ENCODE measurements around the gene DHX16. TPM values are rescaled to one million over a fixed set of nuclear protein-coding genes. Genes with fewer than 3 reads are reported as not detected.

Gene DHX16
- total RNA-seq, 1 donor from 2014 or later: 50.4 TPM

DNA sequence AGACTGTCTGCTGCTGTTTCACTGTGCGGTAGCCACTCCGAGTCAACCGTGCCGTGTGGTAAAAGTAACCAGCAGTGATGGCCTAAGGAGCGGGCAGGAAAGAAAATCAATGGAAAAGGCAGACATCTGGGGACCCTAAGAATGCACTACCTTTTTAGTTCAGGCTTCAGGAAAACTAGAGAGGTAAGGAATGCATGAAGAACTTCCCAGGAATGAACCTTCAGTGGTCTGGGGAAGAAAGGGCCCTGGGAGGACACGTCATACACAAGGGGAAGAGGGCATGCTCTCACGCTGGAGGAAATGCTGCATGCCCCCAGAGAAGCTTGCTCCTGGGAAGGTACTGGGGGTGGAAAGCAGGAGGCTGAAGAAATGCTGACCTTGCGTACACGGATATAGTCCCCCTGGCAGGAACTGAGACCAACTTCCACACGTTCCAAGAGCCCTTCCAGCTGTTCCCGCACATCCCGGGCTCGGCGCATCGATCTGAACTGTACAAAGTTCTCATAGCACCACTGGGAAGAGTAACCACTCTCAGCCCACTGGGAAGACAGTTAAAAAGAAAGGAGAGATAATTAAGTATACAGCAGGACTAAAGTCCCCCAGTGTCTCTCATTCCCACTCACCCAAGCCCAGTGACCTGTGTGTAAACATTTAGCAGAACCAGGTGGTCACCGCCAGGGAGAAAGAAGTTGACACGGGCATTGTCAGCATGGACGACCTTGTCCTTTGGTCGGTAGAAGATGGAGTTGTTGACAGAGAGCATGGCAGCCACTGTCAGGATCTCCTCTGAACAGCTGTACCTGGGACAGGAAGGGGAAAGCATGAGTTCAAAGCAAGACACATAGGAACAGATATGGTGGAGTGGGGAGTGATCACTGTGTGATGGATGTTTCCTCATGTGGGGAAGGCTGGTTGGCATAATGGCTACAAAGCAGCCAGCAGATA lies 17.7 kb downstream of the DHX16 start:
- Mint-ChIP-seq H3K9me3 (no peaks in the 10 kb centered on the region), H3K4me3 (no peak overlapping the region), H3K36me3 (ENCODE audit: low read depth) (peaks cover 81% of the 10 kb centered on the region), H3K27me3 (no peaks in the 10 kb centered on the region), H3K27ac (no peak overlapping the region), H3K4me1 (peaks cover 8% of the 10 kb centered on the region)
- no peak for DNase-seq
- POLR2A ChIA-PET: no interaction called here
- intact Hi-C loops (cut with micrococcal nuclease): no loop called here
- ATAC-seq (ENCODE audit: low read depth): no peak
- CTCF ChIA-PET: no interaction called here
- TF ChIP-seq, protein P1, sequence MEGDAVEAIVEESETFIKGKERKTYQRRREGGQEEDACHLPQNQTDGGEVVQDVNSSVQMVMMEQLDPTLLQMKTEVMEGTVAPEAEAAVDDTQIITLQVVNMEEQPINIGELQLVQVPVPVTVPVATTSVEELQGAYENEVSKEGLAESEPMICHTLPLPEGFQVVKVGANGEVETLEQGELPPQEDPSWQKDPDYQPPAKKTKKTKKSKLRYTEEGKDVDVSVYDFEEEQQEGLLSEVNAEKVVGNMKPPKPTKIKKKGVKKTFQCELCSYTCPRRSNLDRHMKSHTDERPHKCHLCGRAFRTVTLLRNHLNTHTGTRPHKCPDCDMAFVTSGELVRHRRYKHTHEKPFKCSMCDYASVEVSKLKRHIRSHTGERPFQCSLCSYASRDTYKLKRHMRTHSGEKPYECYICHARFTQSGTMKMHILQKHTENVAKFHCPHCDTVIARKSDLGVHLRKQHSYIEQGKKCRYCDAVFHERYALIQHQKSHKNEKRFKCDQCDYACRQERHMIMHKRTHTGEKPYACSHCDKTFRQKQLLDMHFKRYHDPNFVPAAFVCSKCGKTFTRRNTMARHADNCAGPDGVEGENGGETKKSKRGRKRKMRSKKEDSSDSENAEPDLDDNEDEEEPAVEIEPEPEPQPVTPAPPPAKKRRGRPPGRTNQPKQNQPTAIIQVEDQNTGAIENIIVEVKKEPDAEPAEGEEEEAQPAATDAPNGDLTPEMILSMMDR (IDR thresholded peaks at IDR 0.05): no peak

GRCh38 chr6:30651143-30651542 lies 21.7 kb downstream of the DHX16 start:
- Mint-ChIP-seq H3K4me1 (peaks cover 23% of the 10 kb centered on the region), H3K36me3 (ENCODE audit: low read depth) (peaks cover 56% of the 10 kb centered on the region), H3K27me3 (no peaks in the 10 kb centered on the region), H3K9me3 (no peaks in the 10 kb centered on the region), H3K4me3 (peak overlapping the region; percentile 8), H3K27ac (peak overlapping the region; percentile 82)
- TF ChIP-seq, protein P1 (IDR thresholded peaks at IDR 0.05): no peak
- no peak for DNase-seq
- no peak for ATAC-seq (ENCODE audit: low read depth)
- intact Hi-C loops (cut with micrococcal nuclease): no loop called here
- ChIA-PET POLR2A (interaction anchor here (0.6 to 4.1 kb wide), 7 partner anchors 31 to 709 kb away, joined by 3 to 24 read pairs (median 5); no protein-coding TSS in a partner anchor), CTCF (interaction anchor here (1.8 kb wide), 1 partner anchor 80 kb away, joined by 6 read pairs; no protein-coding TSS in a partner anchor)

GRCh38 chr6:30647242-30648116 lies 25.3 kb downstream of the DHX16 start:
- H3K36me3 Mint-ChIP-seq (ENCODE audit: low read depth): peaks cover 57% of the 10 kb centered on the region
- H3K9me3 Mint-ChIP-seq: no peaks in the 10 kb centered on the region
- peak overlapping the region; percentile 91 for H3K4me3 Mint-ChIP-seq
- no peaks in the 10 kb centered on the region for H3K27me3 Mint-ChIP-seq
- TF ChIP-seq, protein P1 (IDR thresholded peaks at IDR 0.05): no peak
- peak; percentile 72 for DNase-seq
- CTCF ChIA-PET: interaction anchor here (0.7 to 2.3 kb wide), 4 partner anchors 32 to 164 kb away, joined by 3 to 5 read pairs (median 3); no protein-coding TSS in a partner anchor
- intact Hi-C loops (cut with micrococcal nuclease): loop anchor here (1.0 to 2.0 kb wide), 7 partner anchors 21 to 158 kb away; partner anchors contain the start of genes ABCF1, ATAT1, DHX16 and GNL1
- peaks cover 35% of the 10 kb centered on the region for H3K4me1 Mint-ChIP-seq
- peak; percentile 68 for ATAC-seq (ENCODE audit: low read depth)
- peak overlapping the region; percentile 90 for H3K27ac Mint-ChIP-seq
- POLR2A ChIA-PET: interaction anchor here (0.5 to 1.7 kb wide), 8 partner anchors 21 to 235 kb away, joined by 3 to 21 read pairs (median 4); partner anchors contain the start of genes ATAT1, MRPS18B and PPP1R10

GRCh38 chr6:30646450-30647241 lies 26.2 kb downstream of the DHX16 start, which contains the start of gene C6orf136:
TSS of gene C6orf136 (plus strand) at chr6:30647133. CDS start at chr6:30647232, 99 bp downstream.
- H3K4me3 Mint-ChIP-seq: peak within 1 kb of the TSS; percentile 91
- TF ChIP-seq, protein P1 (IDR thresholded peaks at IDR 0.05): no peak
- ChIA-PET CTCF (interaction anchor here (0.7 to 2.3 kb wide), 3 partner anchors 33 to 84 kb away, joined by 3 to 5 read pairs (median 4); no protein-coding TSS in a partner anchor), POLR2A (interaction anchor here (0.6 to 1.7 kb wide), 7 partner anchors 9 to 309 kb away, joined by 3 to 10 read pairs (median 3); partner anchors contain the start of genes MRPS18B and PPP1R10)
- no peaks in the 10 kb centered on the region for H3K9me3 Mint-ChIP-seq
- DNase-seq: peak; percentile 82
- ATAC-seq (ENCODE audit: low read depth): peak; percentile 78
- H3K27me3 Mint-ChIP-seq: no peaks in the 10 kb centered on the region
- H3K4me1 Mint-ChIP-seq: peaks cover 35% of the 10 kb centered on the region
- intact Hi-C loops (cut with micrococcal nuclease): loop anchor here (1.0 to 2.0 kb wide), 7 partner anchors 20 to 157 kb away; partner anchors contain the start of genes ABCF1, ATAT1, DHX16 and GNL1
- peaks cover 52% of the 10 kb centered on the region for H3K36me3 Mint-ChIP-seq (ENCODE audit: low read depth)
- H3K27ac Mint-ChIP-seq: peak within 1 kb of the TSS; percentile 90
